ENCODE results near the gene NFATC1. TPM values are rescaled to one million over a fixed set of nuclear protein-coding genes. Genes with fewer than 3 reads are reported as not detected.
A peak's percentile ranks its signal among the peaks of the same experiment; 100 is the strongest.

The NFATC1 gene
- total and polyA plus RNA-seq, 2 donors from 2014 or later: 4.3 to 17.2 TPM

- intact Hi-C loops (cut with DNase I): no loop called here
- no peaks in the 10 kb centered on the region for H3K9me3 ChIP-seq (ENCODE audit: control insufficient read depth in 2 of 3, insufficient read depth in 1 of 3, low read length in 3 of 3)
- H3K4me3 ChIP-seq (ENCODE audit: low read length in 3 of 3): peak overlapping the region in 2 of 3 donors; percentile 24 to 53
- H3K9ac ChIP-seq (ENCODE audit: low read length in 3 of 3): peak overlapping the region in 2 of 3 donors; percentile 48 to 58
- DNase-seq (peak in 4 of 5 donors; percentile 39 to 78 (median 61)), FAIRE-seq (no peak)
- no peak for TF ChIP-seq CTCF (IDR thresholded peaks at IDR 0.05; ENCODE audit: borderline replicate concordance, extremely low read depth, insufficient read depth)
- peaks cover 31% of the 10 kb centered on the region for H3K27me3 ChIP-seq (ENCODE audit: control insufficient read depth, insufficient read depth, low read length)
- H3K36me3 ChIP-seq (ENCODE audit: control insufficient read depth in 2 of 3, insufficient read depth in 3 of 3, low read length in 3 of 3): no peaks in the 10 kb centered on the region
- peaks cover 0 to 8% (median 5%) of the 10 kb centered on the region in 3 donors for H3K4me1 ChIP-seq (ENCODE audit: control insufficient read depth in 2 of 3, insufficient read depth in 2 of 3, low read depth in 1 of 3, low read length in 3 of 3)
- peak overlapping the region in 1 of 2 donors; percentile 63 for H3K27ac ChIP-seq (ENCODE audit: low read depth in 2 of 2, low read length in 2 of 2)
Observed at GRCh38 chr18:79393181-79393634, 2.5 kb upstream of the NFATC1 start.

- no peaks in the 10 kb centered on the region for H3K9me3 ChIP-seq (ENCODE audit: control insufficient read depth in 2 of 3, insufficient read depth in 1 of 3, low read length in 3 of 3)
- peaks cover 0 to 8% (median 5%) of the 10 kb centered on the region in 3 donors for H3K4me1 ChIP-seq (ENCODE audit: control insufficient read depth in 2 of 3, insufficient read depth in 2 of 3, low read depth in 1 of 3, low read length in 3 of 3)
- H3K4me3 ChIP-seq (ENCODE audit: low read length in 3 of 3): peak overlapping the region in 2 of 3 donors; percentile 24 to 53
- no peaks in the 10 kb centered on the region for H3K36me3 ChIP-seq (ENCODE audit: control insufficient read depth in 2 of 3, insufficient read depth in 3 of 3, low read length in 3 of 3)
- DNase-seq (peak; percentile 89 to 97 (median 92)), FAIRE-seq (no peak)
- TF ChIP-seq CTCF (IDR thresholded peaks at IDR 0.05; ENCODE audit: borderline replicate concordance, extremely low read depth, insufficient read depth): no peak
- H3K27me3 ChIP-seq (ENCODE audit: control insufficient read depth, insufficient read depth, low read length): peaks cover 32% of the 10 kb centered on the region
- peak overlapping the region; percentile 53 to 63 for H3K27ac ChIP-seq (ENCODE audit: low read depth in 2 of 2, low read length in 2 of 2)
- intact Hi-C loops (cut with DNase I): no loop called here
- peak overlapping the region in 2 of 3 donors; percentile 48 to 58 for H3K9ac ChIP-seq (ENCODE audit: low read length in 3 of 3)
Observed at GRCh38 chr18:79393635-79394533, 1.8 kb upstream of the NFATC1 start.

GRCh38 chr18:79394534-79395307 is 1.0 kb upstream of the NFATC1 start:
- Histone ChIP-seq H3K4me3 (ENCODE audit: low read length in 3 of 3) (peak overlapping the region in 1 of 3 donors; percentile 25), H3K4me1 (ENCODE audit: control insufficient read depth in 2 of 3, insufficient read depth in 2 of 3, low read depth in 1 of 3, low read length in 3 of 3) (peaks cover 0 to 8% (median 5%) of the 10 kb centered on the region in 3 donors), H3K27ac (ENCODE audit: low read depth in 2 of 2, low read length in 2 of 2) (peak overlapping the region in 1 of 2 donors; percentile 43), H3K9ac (ENCODE audit: low read length in 3 of 3) (peak overlapping the region in 1 of 3 donors; percentile 46), H3K9me3 (ENCODE audit: control insufficient read depth in 2 of 3, insufficient read depth in 1 of 3, low read length in 3 of 3) (no peaks in the 10 kb centered on the region), H3K36me3 (ENCODE audit: control insufficient read depth in 2 of 3, insufficient read depth in 3 of 3, low read length in 3 of 3) (no peaks in the 10 kb centered on the region), H3K27me3 (ENCODE audit: control insufficient read depth, insufficient read depth, low read length) (peaks cover 28% of the 10 kb centered on the region)
- no peak for FAIRE-seq
- DNase-seq: peak; percentile 42 to 82 (median 73)
- TF ChIP-seq CTCF (IDR thresholded peaks at IDR 0.05; ENCODE audit: borderline replicate concordance, extremely low read depth, insufficient read depth): no peak
- intact Hi-C loops (cut with DNase I): no loop called here

Measured in kidney (tissue), 14 donors.